Measurements from ENCODE around the gene TIGD2.

Gene TIGD2

GRCh38 chr4:89072921-89073320 lies 38.4 kb upstream of the TIGD2 start:
- TF ChIP-seq TARDBP (IDR thresholded peaks at IDR 0.05) (no peak), SP1 (IDR thresholded peaks at IDR 0.05) (no peak), HDGF (IDR thresholded peaks at IDR 0.05; ENCODE audit: borderline replicate concordance) (no peak), FOXM1 (IDR thresholded peaks at IDR 0.05; ENCODE audit: borderline replicate concordance) (no peak), ELF4 (IDR thresholded peaks at IDR 0.05) (no peak), L3MBTL2 (conservative IDR thresholded peaks at IDR 0.05) (no peak), NFRKB (IDR thresholded peaks at IDR 0.05) (no peak)
- no peak for DNase-seq (ENCODE audit: extremely low spot score)
- ChIA-PET POLR2A (interaction anchor here (0.8 to 0.9 kb wide), 2 partner anchors 10 to 15 kb away, joined by 3 read pairs; no protein-coding TSS in a partner anchor), CTCF (no interaction called here)

GRCh38 chr4:89077761-89078160 lies 33.6 kb upstream of the TIGD2 start:
- ChIA-PET POLR2A (no interaction called here), CTCF (no interaction called here)
- TF ChIP-seq ELF4 (IDR thresholded peaks at IDR 0.05) (no peak), SP1 (IDR thresholded peaks at IDR 0.05) (no peak), SUZ12 (IDR thresholded peaks at IDR 0.05) (no peak)
- DNase-seq (ENCODE audit: extremely low spot score), result no peak

GRCh38 chr4:89078300-89078699 lies 33.0 kb upstream of the TIGD2 start:
- no peak for TF ChIP-seq TARDBP (IDR thresholded peaks at IDR 0.05)
- no peak for TF ChIP-seq BHLHE40 (IDR thresholded peaks at IDR 0.05; ENCODE audit: borderline replicate concordance)
- TF ChIP-seq SUZ12 (IDR thresholded peaks at IDR 0.05), result no peak
- no peak for TF ChIP-seq ARNT (IDR thresholded peaks at IDR 0.05)
- TF ChIP-seq FOXK2 (IDR thresholded peaks at IDR 0.05), result no peak
- no peak for TF ChIP-seq SP1 (IDR thresholded peaks at IDR 0.05)
- no peak for TF ChIP-seq PKNOX1 (IDR thresholded peaks at IDR 0.05)
- TF ChIP-seq ZNF384 (IDR thresholded peaks at IDR 0.05), result no peak
- TF ChIP-seq FOXA1 (IDR thresholded peaks at IDR 0.05), result no peak
- TF ChIP-seq CTBP1 (IDR thresholded peaks at IDR 0.05; ENCODE audit: borderline replicate concordance), result no peak
- no peak for TF ChIP-seq FOXM1 (IDR thresholded peaks at IDR 0.05; ENCODE audit: borderline replicate concordance)
- no peak for TF ChIP-seq LEF1 (IDR thresholded peaks at IDR 0.05; ENCODE audit: borderline replicate concordance)
- no peak for TF ChIP-seq NFRKB (IDR thresholded peaks at IDR 0.05)
- no peak for TF ChIP-seq L3MBTL2 (conservative IDR thresholded peaks at IDR 0.05)
- TF ChIP-seq ELF4 (IDR thresholded peaks at IDR 0.05), result no peak
- TF ChIP-seq HDGF (IDR thresholded peaks at IDR 0.05; ENCODE audit: borderline replicate concordance), result no peak
- CTCF ChIA-PET, result no interaction called here
- no peak for DNase-seq (ENCODE audit: extremely low spot score)
- POLR2A ChIA-PET, result no interaction called here

- DNase-seq (ENCODE audit: extremely low spot score), result no peak
- ChIA-PET POLR2A (no interaction called here), CTCF (no interaction called here)
- TF ChIP-seq HDGF (IDR thresholded peaks at IDR 0.05; ENCODE audit: borderline replicate concordance), result no peak
- TF ChIP-seq ELF4 (IDR thresholded peaks at IDR 0.05), result no peak
- no peak for TF ChIP-seq FOXM1 (IDR thresholded peaks at IDR 0.05; ENCODE audit: borderline replicate concordance)
- TF ChIP-seq ZNF384 (IDR thresholded peaks at IDR 0.05), result no peak
- no peak for TF ChIP-seq FOXA1 (IDR thresholded peaks at IDR 0.05)
- no peak for TF ChIP-seq L3MBTL2 (conservative IDR thresholded peaks at IDR 0.05)
- no peak for TF ChIP-seq TARDBP (IDR thresholded peaks at IDR 0.05)
- no peak for TF ChIP-seq CTBP1 (IDR thresholded peaks at IDR 0.05; ENCODE audit: borderline replicate concordance)
- no peak for TF ChIP-seq LEF1 (IDR thresholded peaks at IDR 0.05; ENCODE audit: borderline replicate concordance)
- no peak for TF ChIP-seq NFRKB (IDR thresholded peaks at IDR 0.05)
- TF ChIP-seq ARNT (IDR thresholded peaks at IDR 0.05), result no peak
- TF ChIP-seq FOXK2 (IDR thresholded peaks at IDR 0.05), result no peak
- TF ChIP-seq PKNOX1 (IDR thresholded peaks at IDR 0.05), result no peak
- TF ChIP-seq BHLHE40 (IDR thresholded peaks at IDR 0.05; ENCODE audit: borderline replicate concordance), result no peak
- no peak for TF ChIP-seq SUZ12 (IDR thresholded peaks at IDR 0.05)
- no peak for TF ChIP-seq SP1 (IDR thresholded peaks at IDR 0.05)
These were observed 12.3 kb upstream of the TIGD2 start for GRCh38 chr4:89099034-89099433.

GRCh38 chr4:89099471-89099870 lies 11.9 kb upstream of the TIGD2 start:
- CTCF ChIA-PET, result no interaction called here
- DNase-seq (ENCODE audit: extremely low spot score), result no peak
- no peak for TF ChIP-seq FOXA1 (IDR thresholded peaks at IDR 0.05)
- no peak for TF ChIP-seq HDGF (IDR thresholded peaks at IDR 0.05; ENCODE audit: borderline replicate concordance)
- no peak for TF ChIP-seq SP1 (IDR thresholded peaks at IDR 0.05)
- TF ChIP-seq ARNT (IDR thresholded peaks at IDR 0.05), result no peak
- no peak for TF ChIP-seq CTBP1 (IDR thresholded peaks at IDR 0.05; ENCODE audit: borderline replicate concordance)
- no peak for TF ChIP-seq L3MBTL2 (conservative IDR thresholded peaks at IDR 0.05)
- no peak for TF ChIP-seq PKNOX1 (IDR thresholded peaks at IDR 0.05)
- no peak for TF ChIP-seq FOXK2 (IDR thresholded peaks at IDR 0.05)
- TF ChIP-seq ELF4 (IDR thresholded peaks at IDR 0.05), result no peak
- TF ChIP-seq ZNF384 (IDR thresholded peaks at IDR 0.05), result no peak
- TF ChIP-seq NFRKB (IDR thresholded peaks at IDR 0.05), result no peak
- no peak for TF ChIP-seq FOXM1 (IDR thresholded peaks at IDR 0.05; ENCODE audit: borderline replicate concordance)
- TF ChIP-seq SUZ12 (IDR thresholded peaks at IDR 0.05), result no peak
- TF ChIP-seq BHLHE40 (IDR thresholded peaks at IDR 0.05; ENCODE audit: borderline replicate concordance), result no peak
- no peak for TF ChIP-seq TARDBP (IDR thresholded peaks at IDR 0.05)
- no peak for TF ChIP-seq LEF1 (IDR thresholded peaks at IDR 0.05; ENCODE audit: borderline replicate concordance)
- POLR2A ChIA-PET, result no interaction called here

- ChIA-PET CTCF (no interaction called here), POLR2A (no interaction called here)
- TF ChIP-seq BHLHE40 (IDR thresholded peaks at IDR 0.05; ENCODE audit: borderline replicate concordance) (no peak), NFRKB (IDR thresholded peaks at IDR 0.05) (no peak), TARDBP (IDR thresholded peaks at IDR 0.05) (no peak), FOXM1 (IDR thresholded peaks at IDR 0.05; ENCODE audit: borderline replicate concordance) (no peak)
- DNase-seq (ENCODE audit: extremely low spot score), result no peak
These were observed 10.5 kb upstream of the TIGD2 start for GRCh38 chr4:89100853-89101252.

Data from HEK293T (cell line).